CD14-positive monocyte (primary cell): ENCODE results near the gene TARP.

Experiments used
- DNase-seq, 3 donors: peaks; one replicate each; pipeline ENCODE4 v3.0.0-alpha.2; 2011 to 2022
- H2AFZ ChIP-seq: 2 replicates; pipeline ENCODE4 v1.6.0; 2012; ENCODE audit warnings: mild to moderate bottlenecking, low read depth, low read length, inconsistent platforms; ENCODE audit not compliant: insufficient read depth, poor library complexity, severe bottlenecking
- H3K27ac ChIP-seq, 2 donors: 1 replicate in 1 of 2; 2 replicates in 1 of 2; pipeline ENCODE4 v1.5.1; 2012 to 2013; ENCODE audit warnings: low read length in 2 of 2, control low read depth in 1 of 2, inconsistent platforms in 1 of 2, low read depth in 1 of 2, mild to moderate bottlenecking in 1 of 2
- H3K27me3 ChIP-seq, 2 donors: one replicate each; pipeline versions ENCODE4 v1.6.0 to v1.6.1; 2011 to 2013; ENCODE audit warnings: low read length in 2 of 2; ENCODE audit not compliant: control insufficient read depth in 2 of 2, insufficient read depth in 2 of 2
- H3K36me3 ChIP-seq, 2 donors: replicated peaks in 1 of 2; 1 replicate in 1 of 2; 2 replicates in 1 of 2; pipeline versions ENCODE4 v1.5.1 to v1.6.1; 2012 to 2013; ENCODE audit warnings: low read length in 2 of 2, control low read depth in 1 of 2, inconsistent platforms in 1 of 2, mild to moderate bottlenecking in 1 of 2; ENCODE audit not compliant: insufficient read depth in 2 of 2, control insufficient read depth in 1 of 2
- H3K4me1 ChIP-seq, 2 donors: 1 replicate in 1 of 2; 2 replicates in 1 of 2; pipeline versions ENCODE4 v1.5.1 to v1.6.1; 2012 to 2013; ENCODE audit warnings: low read length in 2 of 2, control low read depth in 1 of 2, inconsistent platforms in 1 of 2, mild to moderate bottlenecking in 1 of 2, moderate library complexity in 1 of 2; ENCODE audit not compliant: insufficient read depth in 2 of 2, control insufficient read depth in 1 of 2
- H3K4me2 ChIP-seq: replicated peaks from 2 replicates; pipeline ENCODE3; 2012; ENCODE audit warnings: low read length, moderate library complexity, mild to moderate bottlenecking; ENCODE audit not compliant: poor library complexity, severe bottlenecking; ENCODE audit errors: extremely low read depth
- H3K4me3 ChIP-seq, 3 experiments: fragments of 200-600 bp in 1 of 3; sonication (generic) in 1 of 3; replicated peaks in 1 of 3; 1 replicate in 2 of 3; 2 replicates in 1 of 3; pipeline ENCODE4 v1.5.1; 2011 to 2013; ENCODE audit warnings: low read length in 3 of 3, mild to moderate bottlenecking in 3 of 3, control low read depth in 2 of 3, low read depth in 2 of 3, inconsistent platforms in 1 of 3, moderate library complexity in 1 of 3
- H3K79me2 ChIP-seq: 2 replicates; pipeline ENCODE4 v1.6.0; 2012; ENCODE audit warnings: mild to moderate bottlenecking, control low read depth, inconsistent platforms, low read length, moderate library complexity; ENCODE audit not compliant: insufficient read depth
- H3K9ac ChIP-seq: 2 replicates; pipeline ENCODE4 v1.6.0; 2017; ENCODE audit warnings: low read length, mild to moderate bottlenecking; ENCODE audit not compliant: insufficient read depth, poor library complexity, severe bottlenecking
- H3K9me3 ChIP-seq, 2 donors: replicated peaks in 1 of 2; 1 replicate in 1 of 2; 2 replicates in 1 of 2; pipeline versions ENCODE4 v1.5.1 to v1.6.1; 2012 to 2013; ENCODE audit warnings: low read length in 2 of 2, control low read depth in 1 of 2; ENCODE audit not compliant: control insufficient read depth in 1 of 2, insufficient read depth in 1 of 2
- H4K20me1 ChIP-seq: 2 replicates; pipeline ENCODE4 v1.6.0; 2012; ENCODE audit warnings: mild to moderate bottlenecking, low read length, control low read depth, moderate library complexity; ENCODE audit not compliant: insufficient read depth
- H3K27ac Mint-ChIP-seq, 7 donors: one replicate each; pipeline ENCODE4 v1.8.0; 2020; ENCODE audit warnings: mild to moderate bottlenecking in 7 of 7, mixed read lengths in 7 of 7, moderate library complexity in 6 of 7, inconsistent platforms in 2 of 7
- H3K27me3 Mint-ChIP-seq, 3 donors: one replicate each; pipeline ENCODE4 v1.8.0; 2021 to 2022; ENCODE audit warnings: low read depth in 3 of 3, mild to moderate bottlenecking in 3 of 3, mixed read lengths in 3 of 3, moderate library complexity in 3 of 3, inconsistent platforms in 1 of 3
- H3K36me3 Mint-ChIP-seq, 2 donors: one replicate each; pipeline ENCODE4 v1.8.0; 2020; ENCODE audit warnings: mixed read lengths in 2 of 2, inconsistent platforms in 1 of 2, mild to moderate bottlenecking in 1 of 2
- H3K4me1 Mint-ChIP-seq: one replicate; pipeline ENCODE4 v1.8.0; 2020; ENCODE audit warnings: mild to moderate bottlenecking, mixed read lengths
- H3K4me3 Mint-ChIP-seq, 2 donors: one replicate each; pipeline ENCODE4 v1.8.0; 2020; ENCODE audit warnings: mild to moderate bottlenecking in 2 of 2, mixed read lengths in 2 of 2, moderate library complexity in 1 of 2
- H3K9me3 Mint-ChIP-seq, 7 donors: one replicate each; pipeline ENCODE4 v1.8.0; 2020 to 2022; ENCODE audit warnings: mixed read lengths in 7 of 7, mild to moderate bottlenecking in 6 of 7, moderate library complexity in 6 of 7, inconsistent platforms in 2 of 7
- CTCF ChIP-seq: fragments of 200-600 bp; IDR thresholded peaks from one replicate; pipeline ENCODE4 v1.8.0; 2022; ENCODE audit warnings: antibody characterized with exemption, mild to moderate bottlenecking
- WGBS: methylation state at CpG from one replicate; pipeline ENCODE4 v1.1.5; 2013; ENCODE audit warnings: missing lambda C conversion rate; ENCODE audit not compliant: insufficient coverage; 5-methylcytosine and 5-hydroxymethylcytosine counted together
- intact Hi-C, 2 donors: fragments of 100-400 bp; cut with micrococcal nuclease; formaldehyde crosslinking; loops; one replicate each; pipeline versions ENCODE4 v1.15.0 to v1.15.1; 2023

The TARP gene

GRCh38 chr7:38280000-38280399 lies 6.6 kb upstream of the TARP start:
- no peaks in the 10 kb centered on the region for H3K36me3 Mint-ChIP-seq
- no peaks in the 10 kb centered on the region for H4K20me1 ChIP-seq
- peaks cover 65% of the 10 kb centered on the region for H3K4me1 Mint-ChIP-seq
- no peak for TF ChIP-seq CTCF
- H3K27ac Mint-ChIP-seq, result no peak overlapping the region
- no peak overlapping the region for H3K9ac ChIP-seq
- intact Hi-C loops, result loop anchor here in 1 of 2 donors (5.0 kb wide), 1 partner anchor 37 kb away; no protein-coding TSS in a partner anchor
- H3K27ac ChIP-seq, result no peak overlapping the region
- no peak overlapping the region for H3K4me3 Mint-ChIP-seq
- no peak overlapping the region for H3K4me2 ChIP-seq
- no peak overlapping the region for H2AFZ ChIP-seq
- peaks cover 28% of the 10 kb centered on the region for H3K79me2 ChIP-seq
- no CpG with 5 or more reads among the region's 1 CpG for WGBS
- no peaks in the 10 kb centered on the region for H3K27me3 ChIP-seq
- no peak for DNase-seq
- no peaks in the 10 kb centered on the region for H3K9me3 ChIP-seq
- H3K27me3 Mint-ChIP-seq, result peaks cover 0 to 1% (median 0%) of the 10 kb centered on the region in 3 donors
- H3K36me3 ChIP-seq, result no peaks in the 10 kb centered on the region
- no peak overlapping the region for H3K4me3 ChIP-seq
- peaks cover 0 to 2% (median 0%) of the 10 kb centered on the region in 7 donors for H3K9me3 Mint-ChIP-seq
- peaks cover 26 to 64% of the 10 kb centered on the region in 2 donors for H3K4me1 ChIP-seq

GRCh38 chr7:38276096-38276877 lies 2.9 kb upstream of the TARP start:
- WGBS, result no CpG with 5 or more reads among the region's 6 CpGs
- H3K4me3 ChIP-seq, result peak overlapping the region in 1 of 3 experiments; percentile 31
- Mint-ChIP-seq H3K4me1 (peaks cover 50% of the 10 kb centered on the region), H3K27me3 (no peaks in the 10 kb centered on the region), H3K27ac (peak overlapping the region; percentile 21 to 88 (median 80)), H3K36me3 (no peaks in the 10 kb centered on the region), H3K4me3 (peak overlapping the region in 1 of 2 donors; percentile 51), H3K9me3 (no peaks in the 10 kb centered on the region)
- H2AFZ ChIP-seq, result no peak overlapping the region
- H3K27ac ChIP-seq, result peak overlapping the region in 1 of 2 donors; percentile 21
- no peaks in the 10 kb centered on the region for H4K20me1 ChIP-seq
- H3K36me3 ChIP-seq, result no peaks in the 10 kb centered on the region
- H3K9me3 ChIP-seq, result no peaks in the 10 kb centered on the region
- intact Hi-C loops, result no loop called here
- DNase-seq, result peak; percentile 27 to 67 (median 65)
- peak overlapping the region; percentile 40 for H3K4me2 ChIP-seq
- H3K27me3 ChIP-seq, result no peaks in the 10 kb centered on the region
- no peak overlapping the region for H3K9ac ChIP-seq
- H3K4me1 ChIP-seq, result peaks cover 29 to 62% of the 10 kb centered on the region in 2 donors
- peaks cover 65% of the 10 kb centered on the region for H3K79me2 ChIP-seq
- no peak for TF ChIP-seq CTCF
